Suprapubic skin (tissue), 4 donors: ENCODE results near the gene GNB5.

Experiments
- EP300 ChIP-seq: sonication (generic); formaldehyde crosslinking; IDR thresholded peaks from one replicate; pipeline ENCODE4 v1.6.1; 2017; ENCODE audit warnings: antibody characterized with exemption
- POLR2A ChIP-seq, 2 donors: fragments of 450-650 bp; IDR thresholded peaks; one replicate each; pipeline ENCODE4 v1.6.1; 2017; ENCODE audit warnings: antibody characterized with exemption in 2 of 2, mild to moderate bottlenecking in 2 of 2, moderate library complexity in 2 of 2
- POLR2AphosphoS5 ChIP-seq, 3 donors: sonication (generic); formaldehyde crosslinking; IDR thresholded peaks; one replicate each; pipeline ENCODE4 v1.6.1; 2017; ENCODE audit warnings: antibody characterized with exemption in 3 of 3
- TF ChIP-seq, protein P1 (sequence below), 2 donors: fragments of 200-600 bp in 1 of 2; fragments of 450-650 bp in 1 of 2; sonication (generic) in 1 of 2; IDR thresholded peaks; one replicate each; pipeline ENCODE4 v1.5.1; 2016 to 2019; ENCODE audit warnings: antibody characterized with exemption in 2 of 2, mild to moderate bottlenecking in 1 of 2, moderate library complexity in 1 of 2

DNA sequence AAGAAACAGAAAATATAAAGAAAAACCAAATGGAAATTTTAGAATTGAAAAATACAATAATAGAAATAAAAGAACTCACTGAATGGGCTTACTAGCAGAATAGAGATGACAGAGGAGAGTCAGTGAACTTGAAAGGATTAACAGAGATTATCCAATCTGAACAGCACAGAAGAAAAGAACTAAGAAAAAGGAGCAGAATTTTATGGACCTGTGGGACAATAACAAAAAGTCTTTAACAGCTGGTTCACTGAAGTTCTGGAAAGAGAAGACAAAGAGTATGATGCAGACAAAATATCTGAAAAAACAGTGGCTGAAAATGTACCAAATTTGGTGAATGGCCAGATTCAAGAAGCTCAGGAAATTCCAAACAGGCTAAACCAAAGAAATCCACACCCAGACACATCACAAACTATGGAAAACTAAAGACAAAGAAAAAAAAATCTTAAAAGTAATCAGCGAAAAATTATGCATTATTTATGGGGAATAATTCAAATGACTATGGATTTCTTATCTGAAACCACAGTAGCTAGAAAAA lies 9.7 kb upstream of the GNB5 start:
- TF ChIP-seq, protein P1, sequence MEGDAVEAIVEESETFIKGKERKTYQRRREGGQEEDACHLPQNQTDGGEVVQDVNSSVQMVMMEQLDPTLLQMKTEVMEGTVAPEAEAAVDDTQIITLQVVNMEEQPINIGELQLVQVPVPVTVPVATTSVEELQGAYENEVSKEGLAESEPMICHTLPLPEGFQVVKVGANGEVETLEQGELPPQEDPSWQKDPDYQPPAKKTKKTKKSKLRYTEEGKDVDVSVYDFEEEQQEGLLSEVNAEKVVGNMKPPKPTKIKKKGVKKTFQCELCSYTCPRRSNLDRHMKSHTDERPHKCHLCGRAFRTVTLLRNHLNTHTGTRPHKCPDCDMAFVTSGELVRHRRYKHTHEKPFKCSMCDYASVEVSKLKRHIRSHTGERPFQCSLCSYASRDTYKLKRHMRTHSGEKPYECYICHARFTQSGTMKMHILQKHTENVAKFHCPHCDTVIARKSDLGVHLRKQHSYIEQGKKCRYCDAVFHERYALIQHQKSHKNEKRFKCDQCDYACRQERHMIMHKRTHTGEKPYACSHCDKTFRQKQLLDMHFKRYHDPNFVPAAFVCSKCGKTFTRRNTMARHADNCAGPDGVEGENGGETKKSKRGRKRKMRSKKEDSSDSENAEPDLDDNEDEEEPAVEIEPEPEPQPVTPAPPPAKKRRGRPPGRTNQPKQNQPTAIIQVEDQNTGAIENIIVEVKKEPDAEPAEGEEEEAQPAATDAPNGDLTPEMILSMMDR (IDR thresholded peaks at IDR 0.05) = no peak
- no peak for TF ChIP-seq POLR2A (IDR thresholded peaks at IDR 0.05)
- no peak for TF ChIP-seq POLR2AphosphoS5 (IDR thresholded peaks at IDR 0.05)
- no peak for TF ChIP-seq EP300
